ENCODE data around the gene TMCC1.
A peak's percentile ranks its signal among the peaks of the same experiment; 100 is the strongest.
"Not testable (repeated sequence)": the region's sequence is repeated elsewhere in the genome, so short reads cannot be mapped to it uniquely, and the experiment has no call there.

The TMCC1 gene

GRCh38 chr3:129673897-129674797 lies 219.4 kb downstream of the TMCC1 start:
- no peak for DNase-seq

GRCh38 chr3:129673012-129673411 lies 220.5 kb downstream of the TMCC1 start:
- DNase-seq: no peak

GRCh38 chr3:129672412-129672811 lies 221.1 kb downstream of the TMCC1 start:
- DNase-seq: no peak

DNA sequence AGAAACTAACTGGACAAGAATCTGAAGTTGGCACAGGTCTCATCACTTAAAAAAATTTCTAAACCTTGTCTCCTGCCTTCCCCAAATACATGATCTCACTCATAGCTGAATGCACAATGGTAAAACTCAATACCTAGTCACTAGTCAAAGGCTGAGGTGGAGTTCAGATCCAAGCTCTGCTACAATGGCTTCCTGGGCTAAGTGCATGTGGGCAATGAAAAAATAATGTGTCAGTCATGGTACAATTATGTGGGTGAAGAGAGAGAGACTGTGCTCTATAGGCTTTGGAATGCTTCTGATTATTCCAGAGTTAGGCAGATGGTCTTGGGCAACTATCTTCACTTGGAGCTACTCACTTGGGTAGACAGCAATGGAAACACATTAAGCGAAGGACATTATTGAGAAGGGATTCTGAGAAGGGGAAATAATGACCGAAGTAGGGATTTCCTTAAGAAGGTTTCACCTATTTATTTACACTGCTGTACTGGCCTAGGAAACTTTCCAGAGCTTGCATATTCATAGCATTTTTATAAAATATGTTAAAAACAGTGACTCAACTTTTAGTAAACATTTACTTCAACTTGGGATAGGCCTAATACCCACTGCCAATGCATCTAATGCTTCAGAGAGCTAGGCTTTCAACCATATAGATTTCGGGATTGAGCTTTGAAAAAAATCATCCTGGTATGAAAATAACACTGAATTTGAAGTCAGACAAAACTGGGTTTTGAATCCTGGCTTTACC lies 228.3 kb downstream of the TMCC1 start:
- no peak for DNase-seq

DNA sequence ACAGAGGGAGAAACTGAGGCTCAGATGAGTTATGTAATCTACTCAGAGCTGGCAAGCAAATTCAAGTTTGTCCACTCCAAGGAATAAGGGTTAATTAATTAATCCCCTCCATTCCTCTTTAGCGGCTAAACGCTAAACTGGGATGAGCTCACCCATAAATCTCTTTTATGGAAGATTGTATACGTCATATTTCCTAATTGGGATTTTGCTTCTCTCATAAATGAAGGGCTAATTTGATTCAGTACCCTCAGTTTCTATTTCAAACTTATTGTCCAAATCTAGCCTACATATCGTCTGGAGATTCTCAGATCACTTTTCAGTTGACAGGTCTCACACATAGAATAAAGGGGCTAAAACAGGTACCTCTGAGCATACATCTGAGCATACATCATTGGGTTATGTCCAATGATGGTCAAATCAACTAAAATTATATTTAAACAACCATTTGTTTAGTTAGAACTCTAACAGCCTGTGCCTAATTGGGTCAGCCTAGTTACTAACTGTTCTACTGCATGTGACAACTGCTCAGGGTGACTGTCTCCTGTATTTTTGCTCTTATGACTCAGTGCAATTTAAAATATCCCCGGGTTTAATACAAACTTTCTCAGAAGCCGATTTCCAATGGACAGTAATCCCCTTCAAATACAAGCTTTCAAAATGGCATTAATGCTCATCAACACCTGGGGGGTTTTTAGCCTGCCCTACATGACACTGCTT lies 229.4 kb downstream of the TMCC1 start:
- no peak for DNase-seq

GRCh38 chr3:129663045-129663446 lies 230.5 kb downstream of the TMCC1 start:
- DNase-seq: no peak

- no peak for DNase-seq
Measured at GRCh38 chr3:129662191-129662608, 231.3 kb downstream of the TMCC1 start.

DNA sequence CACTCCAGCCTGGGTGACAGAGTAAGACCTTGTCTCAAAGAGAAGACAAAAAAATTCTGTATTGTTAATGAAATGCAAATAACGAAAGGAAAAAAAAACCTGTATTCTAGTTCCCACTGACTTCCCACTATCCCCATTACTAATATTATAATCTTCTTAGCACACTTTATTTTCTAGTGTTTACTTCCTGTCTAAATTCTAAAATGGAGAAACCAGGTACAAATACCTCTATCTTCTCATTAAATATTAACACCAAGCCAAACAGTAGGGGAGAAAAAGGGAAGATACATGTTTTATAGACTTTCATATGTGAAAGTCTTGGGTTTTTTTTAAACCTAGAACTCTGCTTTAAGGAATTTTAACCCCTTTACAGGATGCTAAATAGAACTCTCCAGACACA lies 231.7 kb downstream of the TMCC1 start:
- DNase-seq: no peak

GRCh38 chr3:129658110-129658843 lies 235.2 kb downstream of the TMCC1 start:
- no peak for DNase-seq

- no peak for DNase-seq
Measured at GRCh38 chr3:129657261-129658046, 236.1 kb downstream of the TMCC1 start.

- DNase-seq: no peak
Measured at GRCh38 chr3:129656659-129657247, 236.8 kb downstream of the TMCC1 start.

- DNase-seq: no peak
Measured at GRCh38 chr3:129655291-129655700, 238.2 kb downstream of the TMCC1 start.

DNA sequence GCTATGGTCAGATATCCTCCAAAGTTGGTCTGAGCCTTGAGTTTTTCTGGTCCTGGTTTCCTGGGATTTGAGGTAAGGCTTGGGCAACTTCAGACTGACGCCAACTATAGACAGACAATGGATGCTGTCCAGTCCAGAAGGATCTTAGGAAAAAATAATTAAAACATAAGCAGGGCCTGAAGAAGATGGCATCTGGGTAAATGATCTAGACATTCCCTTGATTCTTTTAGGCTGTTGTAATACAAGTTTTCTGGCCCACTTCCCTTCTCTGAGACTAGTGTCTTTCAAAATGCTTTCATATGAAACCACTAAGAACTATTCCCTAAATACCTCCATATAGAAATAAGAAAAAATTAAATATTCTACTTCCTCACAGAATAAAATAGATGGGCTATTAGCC lies 239.4 kb downstream of the TMCC1 start:
- no peak for DNase-seq

- DNase-seq: no peak
Measured at GRCh38 chr3:129653019-129653418, 240.5 kb downstream of the TMCC1 start.

DNA sequence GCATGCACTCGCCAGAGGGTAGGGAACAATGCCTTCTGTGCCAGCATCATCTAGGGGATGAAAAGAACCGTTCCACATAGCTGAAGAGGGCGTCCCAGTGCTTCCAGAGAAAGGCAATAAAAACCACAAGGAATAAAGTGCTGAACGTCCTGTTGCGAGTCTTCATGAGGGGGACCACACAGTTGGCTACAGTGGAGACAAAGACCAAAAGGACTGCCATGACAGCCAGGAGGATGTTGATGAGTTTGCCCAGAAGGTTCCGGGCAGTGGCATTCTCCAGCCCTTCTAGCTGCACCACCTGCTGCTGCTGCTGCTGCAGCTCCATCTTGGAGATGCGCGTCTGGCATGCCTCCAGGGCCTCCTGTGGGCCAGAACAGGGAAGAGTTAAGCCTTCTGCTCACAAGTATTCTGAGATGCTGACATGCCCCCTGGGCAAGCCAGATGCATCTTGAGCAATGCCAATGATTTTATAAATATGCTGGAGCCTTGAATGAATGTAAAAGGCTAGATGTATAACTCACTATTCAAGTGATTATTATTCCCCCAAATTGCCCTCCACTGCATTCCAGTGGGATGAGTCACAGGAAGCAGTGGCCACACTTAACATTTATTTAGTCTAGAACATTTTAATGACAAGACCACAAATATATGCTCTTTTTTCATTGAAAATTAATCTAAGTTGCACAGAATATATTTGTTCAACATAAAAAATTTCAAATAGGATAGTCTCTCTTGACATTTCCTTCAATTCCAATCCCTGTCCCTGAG lies 241.9 kb downstream of the TMCC1 start:
- peak; percentile 85 for DNase-seq

DNA sequence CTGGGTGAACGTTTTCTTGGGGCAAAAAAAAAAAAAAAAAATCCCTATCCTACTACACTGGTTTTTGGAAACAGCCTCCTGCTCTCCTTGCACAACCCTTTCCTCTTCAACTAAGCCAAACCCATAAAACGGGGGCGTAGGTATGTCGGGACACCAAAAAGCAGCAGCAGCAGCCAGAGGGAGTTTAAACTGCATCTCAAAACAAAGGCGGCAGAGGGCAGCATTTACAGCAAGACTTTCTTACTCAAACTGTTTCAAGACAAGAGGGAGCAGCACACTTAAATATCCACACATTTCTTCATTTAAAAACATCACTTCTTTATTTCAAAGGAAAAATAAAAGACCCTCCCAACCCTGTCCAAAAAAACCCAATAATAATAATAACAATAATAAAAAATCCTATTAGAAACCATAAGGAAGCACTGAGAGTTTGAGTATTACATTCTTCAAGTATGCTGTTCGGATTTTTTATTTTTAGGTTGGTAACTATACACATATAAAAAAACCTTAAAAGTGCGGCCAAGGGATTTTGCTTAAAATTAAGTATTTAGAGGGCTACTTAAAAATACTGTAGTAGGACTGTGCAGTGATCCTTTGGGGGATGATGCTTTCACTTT lies 243.1 kb downstream of the TMCC1 start:
- no peak for DNase-seq

DNA sequence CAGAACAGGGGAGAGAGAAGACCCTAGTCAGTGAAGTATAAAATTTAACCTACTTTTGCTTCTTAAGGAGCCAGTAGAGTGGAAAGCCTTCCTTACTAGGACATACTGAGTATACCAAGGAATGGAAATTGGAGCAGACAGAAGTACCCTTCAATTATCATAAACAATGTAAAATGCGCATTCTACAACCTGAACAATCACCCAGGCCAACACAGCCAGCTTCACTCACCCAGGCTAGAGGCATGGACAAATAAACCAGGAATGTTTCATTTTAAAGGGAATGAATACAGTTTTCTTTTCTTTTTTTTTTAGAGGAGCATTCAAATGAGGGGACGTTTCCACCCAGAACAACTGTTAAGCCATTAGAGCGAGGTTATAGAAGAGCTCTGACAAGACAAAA lies 245.1 kb downstream of the TMCC1 start:
- DNase-seq: no peak

- no peak for DNase-seq
Measured at GRCh38 chr3:129645286-129645685, 248.2 kb downstream of the TMCC1 start.

DNA sequence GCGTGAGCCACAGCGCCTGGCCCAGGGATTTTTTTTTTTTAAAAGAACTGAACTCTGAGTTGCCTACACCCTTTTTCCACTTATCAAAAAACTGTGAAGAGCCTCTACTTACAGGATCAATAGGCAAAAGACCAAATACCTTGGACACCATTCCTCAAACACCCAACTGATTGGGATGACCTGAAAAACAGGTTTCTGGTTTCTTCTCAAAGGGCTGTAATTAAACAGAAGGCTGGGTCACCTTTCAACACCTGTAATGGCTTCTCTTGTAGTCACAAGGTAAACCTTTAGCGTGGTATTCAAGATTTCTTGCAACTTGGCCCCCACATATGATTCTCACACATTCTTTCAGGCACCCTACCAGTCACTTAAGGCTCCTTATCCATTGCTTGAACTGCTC lies 248.7 kb downstream of the TMCC1 start:
- no peak for DNase-seq

DNA sequence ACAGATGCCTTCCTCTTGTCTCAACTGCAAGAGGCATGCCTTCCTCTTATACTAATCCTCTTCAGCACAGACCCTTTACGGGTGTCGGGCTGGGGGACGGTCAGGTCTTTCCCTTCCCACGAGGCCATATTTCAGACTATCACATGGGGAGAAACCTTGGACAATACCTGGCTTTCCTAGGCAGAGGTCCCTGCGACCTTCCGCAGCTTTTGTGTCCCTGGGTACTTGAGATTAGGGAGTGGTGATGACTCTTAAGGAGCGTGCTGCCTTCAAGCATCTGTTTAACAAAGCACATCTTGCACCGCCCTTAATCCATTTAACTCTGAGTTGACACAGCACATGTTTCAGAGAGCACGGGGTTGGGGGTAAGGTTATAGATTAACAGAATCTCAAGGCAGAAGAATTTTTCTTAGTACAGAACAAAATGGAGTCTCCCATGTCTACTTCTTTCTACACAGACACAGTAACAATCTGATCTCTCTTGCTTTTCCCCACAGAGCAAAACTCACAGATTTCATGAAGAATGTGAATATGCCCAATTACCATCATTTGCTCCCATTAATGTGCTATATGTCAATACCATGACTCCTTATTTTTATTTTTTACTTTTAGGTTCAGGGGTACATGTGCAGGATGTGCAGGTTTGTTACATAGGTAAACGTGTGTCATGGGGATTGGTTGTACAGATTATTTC lies 251.8 kb downstream of the TMCC1 start:
- DNase-seq: not testable (repeated sequence)
